ENCODE measurements around the gene CFAP57.
A peak's percentile ranks its signal among the peaks of the same experiment; 100 is the strongest.

Gene CFAP57

GRCh38 chr1:43279666-43280065, 107.5 kb downstream of the CFAP57 start:
- DNase-seq = no peak

GRCh38 chr1:43280692-43281091, 108.6 kb downstream of the CFAP57 start:
- DNase-seq = no peak

DNA sequence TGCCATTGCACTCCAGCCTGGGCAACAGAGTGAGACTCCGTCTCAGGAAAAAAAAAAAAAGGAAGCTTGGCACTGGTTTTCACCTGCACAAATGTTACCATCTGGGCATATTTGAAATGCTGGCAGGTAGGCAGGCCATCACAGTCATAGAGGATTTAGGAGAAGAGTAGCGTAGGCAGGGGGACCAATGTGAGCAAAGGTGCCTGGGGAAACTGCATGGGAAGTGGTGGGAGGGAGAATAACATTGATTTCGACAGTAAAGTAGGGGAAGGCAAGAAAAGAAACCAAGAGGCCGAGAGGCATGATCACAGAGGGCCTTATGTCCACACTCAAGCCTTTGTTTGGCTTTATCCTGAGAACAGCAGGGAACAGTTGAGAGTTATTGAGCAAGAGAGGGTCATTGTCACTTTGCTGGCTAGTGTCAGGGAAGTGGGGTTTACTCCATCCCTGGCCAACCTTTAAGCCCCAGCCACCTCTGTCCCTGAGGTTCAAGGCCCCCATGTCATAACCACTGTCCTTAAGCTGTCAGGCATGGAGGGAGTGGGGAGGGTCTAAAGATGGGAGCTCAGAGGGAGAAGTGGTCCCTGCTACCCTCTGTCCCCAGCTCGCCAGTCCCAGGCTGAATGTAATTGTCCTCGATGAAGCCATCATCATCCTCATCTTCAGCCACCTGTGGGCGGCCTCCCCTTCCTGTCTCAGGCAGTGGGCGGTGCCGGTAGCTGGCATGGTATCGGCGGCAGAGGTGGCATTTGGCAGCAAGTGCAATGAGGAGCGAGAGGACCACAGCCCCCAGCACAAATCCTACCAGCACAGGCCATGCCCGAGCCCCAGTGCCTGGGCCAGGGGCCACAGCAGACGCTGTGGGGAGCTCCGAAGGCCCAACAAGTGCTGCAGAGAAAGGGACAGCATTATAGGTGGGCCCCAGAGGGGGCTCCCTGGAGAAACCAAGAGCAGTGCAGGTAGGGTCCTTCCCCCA, 110.4 kb downstream of the CFAP57 start:
- DNase-seq = no peak

GRCh38 chr1:43284065-43284464, 111.9 kb downstream of the CFAP57 start:
- DNase-seq = no peak

- no peak for DNase-seq
Observed at GRCh38 chr1:43284546-43285110, 112.5 kb downstream of the CFAP57 start.

GRCh38 chr1:43285269-43285990, 113.3 kb downstream of the CFAP57 start, which contains the start of gene C1orf210:
Gene C1orf210, minus strand, starts transcription at chr1:43285581. Its CDS starts 2,311 bp downstream, at chr1:43283270.
- peak; percentile 52 to 63 for DNase-seq

GRCh38 chr1:43286115-43286514, 114.0 kb downstream of the CFAP57 start:
- no peak for DNase-seq

DNA sequence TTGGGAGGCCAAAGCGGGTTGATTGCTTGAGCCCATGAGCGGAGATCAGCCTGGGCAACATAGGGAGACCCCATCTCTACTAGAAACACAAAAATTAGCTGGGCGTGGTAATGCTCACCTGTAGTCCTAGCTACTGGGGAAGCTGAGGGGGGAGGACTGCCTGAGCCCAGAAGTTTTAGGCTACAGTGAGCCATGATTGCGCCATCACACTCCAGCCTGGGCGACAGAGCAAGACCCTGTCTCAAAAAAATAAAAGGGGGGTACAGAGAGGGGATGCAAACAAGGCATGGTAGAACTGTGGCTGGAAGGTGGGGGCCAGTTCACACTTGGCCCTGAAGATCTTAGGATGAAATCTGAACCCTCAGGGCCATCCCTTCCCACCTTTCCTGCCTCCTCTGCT, 114.4 kb downstream of the CFAP57 start:
- DNase-seq = no peak

- no peak for DNase-seq
Observed at GRCh38 chr1:43288058-43288784, 116.1 kb downstream of the CFAP57 start.

DNA sequence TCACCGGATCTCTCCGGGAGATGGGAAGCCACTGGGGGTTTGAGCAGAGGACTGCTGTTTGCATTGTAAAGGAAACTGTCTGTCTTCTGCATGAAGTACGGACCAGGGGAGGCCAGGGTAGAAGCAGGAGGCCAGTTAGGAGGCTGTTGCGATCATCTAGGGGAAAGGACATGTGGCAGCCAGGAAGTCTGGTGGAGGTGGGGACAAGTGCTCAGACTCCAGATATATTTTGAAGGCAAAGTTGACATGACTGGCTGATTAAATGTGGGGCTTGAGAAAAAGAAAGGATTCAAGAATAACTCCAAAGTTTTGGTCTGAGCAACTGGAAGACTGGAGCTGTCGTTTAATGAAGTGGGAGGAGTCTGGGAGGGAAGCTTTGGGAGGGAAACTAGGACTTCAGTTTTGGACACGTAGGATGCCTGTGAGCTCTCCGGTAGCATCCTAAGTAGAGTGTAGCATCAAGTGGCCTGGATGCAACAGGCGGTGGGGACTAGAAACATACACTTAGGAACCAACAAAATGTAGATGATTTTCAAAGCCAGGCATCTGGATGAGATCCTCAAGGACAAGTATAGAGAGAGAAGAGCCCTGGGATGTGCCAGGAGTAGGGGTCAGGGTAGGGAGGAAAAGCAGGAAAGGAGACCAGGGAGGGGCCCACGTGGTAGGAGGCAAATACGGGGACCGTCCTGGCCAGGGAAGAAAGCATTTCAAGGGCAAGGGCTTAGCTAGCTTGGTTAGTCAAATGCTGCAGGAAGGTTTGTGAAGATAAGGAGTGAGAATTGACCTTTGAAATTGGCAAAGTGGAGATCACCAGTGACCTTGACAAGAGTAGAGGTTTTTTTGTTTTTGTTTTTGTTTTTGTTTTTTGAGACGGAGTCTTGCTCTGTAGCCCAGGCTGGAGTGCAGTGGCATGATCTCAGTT, 116.9 kb downstream of the CFAP57 start:
- DNase-seq = no peak

DNA sequence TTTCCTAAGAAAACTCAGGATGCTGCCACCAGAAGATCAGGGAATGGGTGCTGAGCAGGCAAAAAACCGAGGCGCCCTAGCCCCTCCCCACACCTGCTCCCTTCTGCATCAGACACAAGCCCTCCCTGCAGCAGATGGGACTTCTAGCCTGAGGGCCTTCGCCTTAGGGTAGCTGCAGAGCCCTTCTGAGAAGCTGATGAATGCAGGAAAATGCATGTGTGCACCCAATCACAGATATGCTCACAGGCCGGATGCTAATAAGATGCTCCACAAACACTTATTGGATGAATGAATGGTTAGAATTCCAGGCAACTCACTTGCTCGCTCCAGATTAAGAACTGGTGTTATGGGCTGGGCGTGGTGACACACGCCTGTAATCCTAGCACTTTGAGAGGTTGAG, 120.1 kb downstream of the CFAP57 start:
- no peak for DNase-seq

- no peak for DNase-seq
Observed at GRCh38 chr1:43292679-43293078, 120.5 kb downstream of the CFAP57 start.

GRCh38 chr1:43293176-43293575, 121.0 kb downstream of the CFAP57 start:
- no peak for DNase-seq

DNA sequence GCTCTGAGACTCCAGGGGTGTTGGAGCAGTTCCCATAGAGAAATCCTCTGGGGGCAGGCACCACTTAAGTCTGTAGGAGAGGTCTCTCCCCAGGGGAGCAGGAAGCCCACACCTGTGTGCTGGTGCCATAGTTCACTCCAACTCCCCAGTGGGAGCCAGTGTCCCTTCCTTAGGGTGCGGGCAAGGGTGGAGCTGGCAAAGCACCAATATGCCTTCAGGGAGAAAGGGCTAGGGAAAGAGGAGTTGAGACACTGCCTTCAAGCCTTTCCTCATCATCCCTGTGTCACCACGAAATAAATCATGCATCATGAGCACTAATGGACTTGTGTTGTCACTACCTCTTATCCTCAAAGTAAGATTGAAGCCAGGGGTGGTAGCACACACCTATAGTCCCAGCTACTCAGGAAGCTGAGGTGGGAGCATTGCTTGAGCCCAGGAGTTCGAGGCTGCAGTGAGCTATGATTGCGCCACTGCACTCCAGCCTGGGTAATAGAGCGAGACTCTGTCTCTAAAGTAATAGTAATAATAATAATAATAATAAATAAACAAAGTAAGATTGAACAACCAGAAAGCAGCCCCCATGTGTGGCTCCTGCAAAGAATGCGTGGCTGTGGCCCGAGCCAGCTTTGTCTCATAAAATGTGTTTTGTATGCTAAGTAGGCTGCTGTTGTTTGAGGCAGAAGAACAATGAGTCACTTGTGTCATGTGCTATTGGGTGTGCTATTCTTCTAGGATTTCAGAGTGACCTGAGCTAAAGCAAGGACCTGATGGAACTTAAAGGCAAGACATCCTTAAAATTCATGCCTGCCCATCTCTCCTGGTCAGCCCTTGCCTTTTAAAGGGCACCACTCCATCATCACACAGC, 122.0 kb downstream of the CFAP57 start:
- DNase-seq = no peak

- DNase-seq = no peak
Observed at GRCh38 chr1:43294761-43295160, 122.6 kb downstream of the CFAP57 start.

- DNase-seq = no peak
Observed at GRCh38 chr1:43296207-43296606, 124.1 kb downstream of the CFAP57 start.

GRCh38 chr1:43298055-43298454, 125.9 kb downstream of the CFAP57 start:
- no peak for DNase-seq

DNA sequence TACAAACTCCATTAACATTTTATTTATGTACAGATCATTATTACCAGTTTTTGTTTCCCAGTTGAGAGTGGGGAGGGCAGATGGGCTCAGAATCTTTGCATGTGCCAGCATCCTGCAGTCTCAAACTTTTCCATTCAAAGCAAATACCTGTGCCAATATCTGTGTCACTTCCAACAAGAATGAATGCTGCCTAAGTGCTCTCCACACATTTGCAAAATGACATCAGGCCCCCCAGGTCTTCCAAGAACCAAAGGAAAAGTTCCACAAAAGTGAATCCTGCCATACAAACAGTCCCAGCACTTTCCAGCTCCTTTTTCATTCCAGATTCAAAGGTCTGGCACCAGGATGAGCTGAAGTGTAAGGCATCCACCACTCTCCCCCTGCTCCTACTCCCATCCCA, 127.0 kb downstream of the CFAP57 start:
- DNase-seq = no peak

- DNase-seq = no peak
Observed at GRCh38 chr1:43300378-43301094, 128.4 kb downstream of the CFAP57 start, which contains the start of gene TIE1. Gene TIE1, plus strand, starts transcription at chr1:43300982. Its CDS starts 90 bp downstream, at chr1:43301072.

- DNase-seq = no peak
Observed at GRCh38 chr1:43302201-43302600, 130.1 kb downstream of the CFAP57 start.

Measured in NCI-H187 (cell line).